Activated CD4-positive, alpha-beta memory T cell treated with anti-CD3 and anti-CD28 coated beads for 36 hours (primary cell): ENCODE data around the gene SH2D3C. TPM values are rescaled to one million over a fixed set of nuclear protein-coding genes. Genes with fewer than 3 reads are reported as not detected.

ENCODE experiments used
- CTCF ChIA-PET: fragments of 350-600 bp; sonication (Branson Sonifier 250); formaldehyde crosslinking; loops from one replicate; lab custom pipeline; 2021; ENCODE audit warnings: antibody characterized with exemption, inconsistent platforms; lab: Charles Lee
- POLR2A ChIA-PET: fragments of 350-600 bp; sonication (Branson Sonifier 250); formaldehyde crosslinking; loops from one replicate; lab custom pipeline; 2021; ENCODE audit warnings: antibody characterized with exemption; lab: Charles Lee
- DNase-seq: peaks from one replicate; pipeline ENCODE4 v3.0.0-alpha.2; 2020
- H3K27ac Mint-ChIP-seq: one replicate; pipeline ENCODE4 v1.8.0; 2021; ENCODE audit warnings: mixed read lengths
- H3K27me3 Mint-ChIP-seq: one replicate; pipeline ENCODE4 v1.8.0; 2021; ENCODE audit warnings: mixed read lengths
- H3K36me3 Mint-ChIP-seq: one replicate; pipeline ENCODE4 v1.8.0; 2021; ENCODE audit warnings: mixed read lengths
- H3K4me1 Mint-ChIP-seq: one replicate; pipeline ENCODE4 v1.8.0; 2021; ENCODE audit warnings: low read depth, mixed read lengths
- H3K4me3 Mint-ChIP-seq: one replicate; pipeline ENCODE4 v1.8.0; 2021; ENCODE audit warnings: mild to moderate bottlenecking, mixed read lengths
- H3K9me3 Mint-ChIP-seq: one replicate; pipeline ENCODE4 v1.8.0; 2021; ENCODE audit warnings: mixed read lengths
- intact Hi-C: fragments of 100-400 bp; cut with micrococcal nuclease; formaldehyde crosslinking; loops from one replicate; pipeline ENCODE4 v1.15.1; 2023
- total RNA-seq, 2 experiments: library from RNA; stranded (reverse); gene quantifications; one replicate each; pipeline ENCODE4 v1.2.3, GENCODE V29; 2021

SH2D3C gene
- total RNA-seq, 2 experiments from 2014 or later = 34.5 to 35.3 TPM

DNA sequence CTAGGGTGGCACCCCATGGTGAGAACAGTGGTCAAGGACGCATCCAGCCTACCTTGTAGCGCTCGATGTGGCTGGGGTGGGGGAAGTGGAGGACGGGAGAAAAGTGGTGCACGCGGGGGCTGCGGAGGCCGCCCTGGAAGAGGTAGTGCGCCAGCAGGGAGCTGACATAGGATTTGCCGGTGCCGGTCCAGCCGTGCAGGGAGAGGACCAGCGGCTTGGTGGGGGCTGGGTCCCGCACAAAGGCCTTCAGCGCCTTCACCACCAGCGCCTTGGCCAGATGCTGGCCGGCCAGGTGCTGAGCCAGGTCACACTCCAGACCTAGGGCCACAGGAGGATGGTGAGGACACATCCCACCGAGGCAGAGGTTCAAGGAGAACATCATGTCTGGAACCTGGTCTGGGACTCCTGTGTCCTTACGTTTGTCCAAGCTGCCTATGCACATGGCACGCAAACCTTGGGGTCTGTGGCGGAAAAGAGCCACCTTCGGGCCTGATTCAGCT is 44.2 kb downstream of the SH2D3C start:
- H3K36me3 Mint-ChIP-seq = peaks cover 8% of the 10 kb centered on the region
- no peaks in the 10 kb centered on the region for H3K27me3 Mint-ChIP-seq
- DNase-seq = no peak
- no peaks in the 10 kb centered on the region for H3K9me3 Mint-ChIP-seq
- intact Hi-C loops = loop anchor here (1.0 to 2.0 kb wide), 4 partner anchors 19 to 229 kb away; partner anchors contain the start of gene PTRH1
- peak overlapping the region; percentile 76 for H3K27ac Mint-ChIP-seq
- ChIA-PET CTCF (interaction anchor here (0.6 to 4.2 kb wide), 77 partner anchors 10 to 519 kb away, joined by 3 to 84 read pairs (median 5); partner anchors contain the start of genes BBLN, CDK9, CFAP157 and ENG), POLR2A (interaction anchor here (0.5 to 2.4 kb wide), 20 partner anchors 10 to 283 kb away, joined by 3 to 13 read pairs (median 4); partner anchors contain the start of genes CDK9, LRSAM1, PTRH1 and RPL12)
- peak overlapping the region; percentile 74 for H3K4me3 Mint-ChIP-seq
- peaks cover 12% of the 10 kb centered on the region for H3K4me1 Mint-ChIP-seq

GRCh38 chr9:127733614-127734013 is 44.9 kb downstream of the SH2D3C start:
- Mint-ChIP-seq H3K9me3 (no peaks in the 10 kb centered on the region), H3K27ac (peak overlapping the region; percentile 76), H3K36me3 (peaks cover 8% of the 10 kb centered on the region), H3K4me3 (peak overlapping the region; percentile 74), H3K27me3 (no peaks in the 10 kb centered on the region), H3K4me1 (peaks cover 12% of the 10 kb centered on the region)
- ChIA-PET CTCF (interaction anchor here (0.8 to 4.2 kb wide), 11 partner anchors 18 to 216 kb away, joined by 3 to 84 read pairs (median 14); partner anchors contain the start of genes CDK9, PTRH1 and TTC16), POLR2A (interaction anchor here (0.5 to 2.4 kb wide), 3 partner anchors 11 to 183 kb away, joined by 4 to 8 read pairs (median 6); partner anchors contain the start of gene ST6GALNAC4)
- DNase-seq = no peak
- intact Hi-C loops = loop anchor here (1.0 to 2.0 kb wide), 4 partner anchors 18 to 229 kb away; partner anchors contain the start of gene PTRH1

DNA sequence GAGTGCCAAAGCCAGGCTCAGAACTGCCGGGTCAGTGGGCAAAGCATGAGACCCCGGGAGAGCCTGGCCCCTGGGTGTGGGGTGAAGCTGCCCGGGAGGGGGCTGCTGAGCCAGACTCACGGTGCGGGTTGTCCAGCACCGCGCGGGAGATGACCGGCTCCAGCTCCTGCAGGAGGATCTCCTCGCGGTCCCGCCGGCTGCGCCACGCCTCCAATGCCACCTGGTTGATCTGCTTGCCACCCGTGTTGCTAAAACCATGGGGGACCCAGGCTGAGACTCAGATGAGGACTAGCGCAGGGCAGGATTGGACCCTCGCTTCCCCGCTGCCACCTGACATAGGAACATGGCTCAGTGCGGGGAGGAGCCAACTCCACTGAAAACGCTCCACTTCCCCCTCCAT is 46.0 kb downstream of the SH2D3C start:
- H3K9me3 Mint-ChIP-seq = no peaks in the 10 kb centered on the region
- peaks cover 12% of the 10 kb centered on the region for H3K4me1 Mint-ChIP-seq
- H3K27ac Mint-ChIP-seq = no peak overlapping the region
- POLR2A ChIA-PET = no interaction called here
- no peaks in the 10 kb centered on the region for H3K27me3 Mint-ChIP-seq
- H3K4me3 Mint-ChIP-seq = no peak overlapping the region
- DNase-seq = no peak
- intact Hi-C loops = no loop called here
- peaks cover 1% of the 10 kb centered on the region for H3K36me3 Mint-ChIP-seq
- CTCF ChIA-PET = interaction anchor here (3.8 to 4.2 kb wide), 2 partner anchors 143 to 189 kb away, joined by 46 to 57 read pairs; no protein-coding TSS in a partner anchor

DNA sequence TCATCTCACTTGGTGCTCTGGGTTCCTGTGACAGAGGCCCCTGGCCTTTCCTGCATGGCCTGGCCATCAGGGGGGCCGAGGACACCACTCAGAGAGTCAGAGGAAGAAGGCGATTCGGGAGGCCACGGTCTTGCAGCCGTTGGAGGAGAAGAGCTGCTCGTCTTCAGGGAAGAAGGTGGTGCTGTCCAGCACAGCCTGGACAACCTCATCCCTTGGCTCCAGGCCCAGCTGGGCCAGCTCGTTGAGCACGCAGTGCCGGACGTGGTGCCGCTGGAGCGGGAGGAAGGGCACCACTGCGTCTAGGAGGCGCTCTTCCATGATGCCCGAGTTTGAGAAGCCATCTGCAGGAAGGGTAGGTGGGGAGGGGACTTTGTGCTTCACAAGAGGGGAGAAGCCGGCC is 46.5 kb downstream of the SH2D3C start:
- Mint-ChIP-seq H3K4me1 (peaks cover 12% of the 10 kb centered on the region), H3K4me3 (no peak overlapping the region), H3K27ac (no peak overlapping the region), H3K9me3 (no peaks in the 10 kb centered on the region), H3K36me3 (no peaks in the 10 kb centered on the region), H3K27me3 (no peaks in the 10 kb centered on the region)
- DNase-seq = no peak
- ChIA-PET CTCF (interaction anchor here (0.6 to 4.2 kb wide), 3 partner anchors 32 to 189 kb away, joined by 3 to 57 read pairs (median 46); no protein-coding TSS in a partner anchor), POLR2A (no interaction called here)
- intact Hi-C loops = no loop called here

GRCh38 chr9:127730799-127731410 is 47.6 kb downstream of the SH2D3C start:
- Mint-ChIP-seq H3K4me1 (peaks cover 12% of the 10 kb centered on the region), H3K36me3 (no peaks in the 10 kb centered on the region), H3K4me3 (no peak overlapping the region), H3K27me3 (no peaks in the 10 kb centered on the region), H3K9me3 (no peaks in the 10 kb centered on the region), H3K27ac (no peak overlapping the region)
- POLR2A ChIA-PET = interaction anchor here (1.1 kb wide), 1 partner anchor 15 kb away, joined by 3 read pairs; the partner anchor contains the start of genes PTRH1 and TTC16
- CTCF ChIA-PET = interaction anchor here (0.6 to 0.7 kb wide), 2 partner anchors 31 to 227 kb away, joined by 3 read pairs; no protein-coding TSS in a partner anchor
- no peak for DNase-seq
- intact Hi-C loops = no loop called here

DNA sequence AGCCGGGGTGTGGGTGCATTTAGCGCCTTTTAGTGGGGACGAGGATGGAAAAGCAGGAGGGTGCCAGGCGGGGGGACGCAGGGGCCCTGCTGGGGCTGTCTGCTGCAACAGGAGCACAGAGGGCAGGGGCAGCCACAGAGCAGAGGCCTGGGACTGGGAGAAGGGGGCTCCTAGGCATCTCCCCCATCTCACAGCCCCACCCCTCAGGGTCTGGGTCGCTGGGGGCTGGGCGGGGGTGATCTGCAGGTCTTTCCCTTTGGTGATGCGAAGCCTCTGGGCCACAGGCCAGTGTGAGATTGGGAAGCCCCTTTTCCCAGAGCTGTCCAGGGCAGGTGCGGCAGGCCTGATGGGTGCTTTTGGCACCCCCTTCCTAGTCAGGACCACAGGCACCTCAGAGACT is 48.2 kb downstream of the SH2D3C start:
- H3K4me3 Mint-ChIP-seq = no peak overlapping the region
- ChIA-PET CTCF (no interaction called here), POLR2A (interaction anchor here (1.1 kb wide), 1 partner anchor 14 kb away, joined by 3 read pairs; the partner anchor contains the start of genes PTRH1 and TTC16)
- H3K36me3 Mint-ChIP-seq = no peaks in the 10 kb centered on the region
- H3K27ac Mint-ChIP-seq = no peak overlapping the region
- no peak for DNase-seq
- no peaks in the 10 kb centered on the region for H3K27me3 Mint-ChIP-seq
- intact Hi-C loops = no loop called here
- peaks cover 12% of the 10 kb centered on the region for H3K4me1 Mint-ChIP-seq
- H3K9me3 Mint-ChIP-seq = no peaks in the 10 kb centered on the region

- H3K9me3 Mint-ChIP-seq = no peaks in the 10 kb centered on the region
- ChIA-PET POLR2A (no interaction called here), CTCF (interaction anchor here (0.8 to 1.5 kb wide), 3 partner anchors 140 to 203 kb away, joined by 3 to 5 read pairs (median 3); no protein-coding TSS in a partner anchor)
- no peak overlapping the region for H3K4me3 Mint-ChIP-seq
- intact Hi-C loops = no loop called here
- H3K36me3 Mint-ChIP-seq = no peaks in the 10 kb centered on the region
- peaks cover 12% of the 10 kb centered on the region for H3K4me1 Mint-ChIP-seq
- no peaks in the 10 kb centered on the region for H3K27me3 Mint-ChIP-seq
- DNase-seq = no peak
- no peak overlapping the region for H3K27ac Mint-ChIP-seq
These were observed 48.8 kb downstream of the SH2D3C start for GRCh38 chr9:127729522-127730256.

GRCh38 chr9:127728808-127729207 is 49.7 kb downstream of the SH2D3C start:
- Mint-ChIP-seq H3K4me1 (peaks cover 4% of the 10 kb centered on the region), H3K4me3 (no peak overlapping the region), H3K27me3 (no peaks in the 10 kb centered on the region), H3K9me3 (no peaks in the 10 kb centered on the region), H3K36me3 (no peaks in the 10 kb centered on the region), H3K27ac (no peak overlapping the region)
- ChIA-PET POLR2A (no interaction called here), CTCF (interaction anchor here (0.8 to 1.5 kb wide), 3 partner anchors 139 to 202 kb away, joined by 3 to 5 read pairs (median 3); no protein-coding TSS in a partner anchor)
- no peak for DNase-seq
- intact Hi-C loops = no loop called here

GRCh38 chr9:127726871-127727270 is 51.6 kb downstream of the SH2D3C start:
- no peak overlapping the region for H3K27ac Mint-ChIP-seq
- DNase-seq = no peak
- no peak overlapping the region for H3K4me3 Mint-ChIP-seq
- ChIA-PET CTCF (no interaction called here), POLR2A (no interaction called here)
- H3K9me3 Mint-ChIP-seq = no peaks in the 10 kb centered on the region
- no peaks in the 10 kb centered on the region for H3K27me3 Mint-ChIP-seq
- H3K36me3 Mint-ChIP-seq = no peaks in the 10 kb centered on the region
- H3K4me1 Mint-ChIP-seq = no peaks in the 10 kb centered on the region
- intact Hi-C loops = loop anchor here (2.0 kb wide), 1 partner anchor 16 kb away; no protein-coding TSS in a partner anchor

DNA sequence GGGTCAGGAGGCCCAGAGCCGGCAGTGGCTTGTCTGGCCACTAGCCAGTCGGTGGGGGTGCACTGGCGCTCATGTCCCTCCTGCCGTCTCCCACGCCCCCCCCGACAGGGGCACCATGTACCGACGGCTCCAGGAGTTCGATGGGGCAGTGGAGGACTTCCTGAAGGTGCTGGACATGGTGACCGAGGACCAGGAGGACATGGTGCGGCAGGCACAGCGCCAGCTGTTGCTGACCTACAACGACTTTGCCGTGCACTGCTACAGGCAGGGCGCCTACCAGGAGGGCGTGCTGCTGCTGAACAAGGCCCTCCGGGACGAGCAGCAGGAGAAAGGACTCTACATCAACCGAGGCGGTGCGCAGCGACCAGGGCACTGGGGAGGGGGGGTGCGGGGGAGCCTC is 54.5 kb downstream of the SH2D3C start:
- intact Hi-C loops = no loop called here
- H3K4me1 Mint-ChIP-seq = peaks cover 15% of the 10 kb centered on the region
- ChIA-PET POLR2A (no interaction called here), CTCF (interaction anchor here (1.7 kb wide), 1 partner anchor 11 kb away, joined by 7 read pairs; the partner anchor contains the start of gene TOR2A)
- H3K9me3 Mint-ChIP-seq = no peaks in the 10 kb centered on the region
- no peaks in the 10 kb centered on the region for H3K27me3 Mint-ChIP-seq
- H3K4me3 Mint-ChIP-seq = no peak overlapping the region
- H3K27ac Mint-ChIP-seq = no peak overlapping the region
- DNase-seq = no peak
- no peaks in the 10 kb centered on the region for H3K36me3 Mint-ChIP-seq

DNA sequence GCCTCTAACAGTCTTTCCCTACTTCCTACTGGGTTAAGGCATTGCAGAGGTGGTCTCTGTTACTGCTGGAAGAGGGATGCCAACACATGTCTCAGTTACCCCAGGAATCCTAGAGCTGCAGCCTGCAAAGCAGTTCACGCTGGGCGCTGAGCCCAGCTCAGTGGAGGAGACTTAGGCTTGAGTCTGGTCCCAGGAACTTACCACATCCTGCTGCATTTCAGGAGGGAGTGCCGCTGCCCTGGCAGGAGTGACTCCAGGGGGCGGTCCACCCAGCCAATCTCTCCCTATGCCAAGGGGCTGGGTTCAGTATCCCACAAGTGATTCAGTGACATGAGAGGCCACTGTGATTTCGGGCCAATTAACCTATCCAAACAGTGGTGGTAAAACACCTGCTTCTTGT is 55.0 kb downstream of the SH2D3C start:
- no peaks in the 10 kb centered on the region for H3K27me3 Mint-ChIP-seq
- intact Hi-C loops = no loop called here
- POLR2A ChIA-PET = no interaction called here
- H3K4me3 Mint-ChIP-seq = no peak overlapping the region
- H3K36me3 Mint-ChIP-seq = no peaks in the 10 kb centered on the region
- peaks cover 15% of the 10 kb centered on the region for H3K4me1 Mint-ChIP-seq
- DNase-seq = no peak
- no peaks in the 10 kb centered on the region for H3K9me3 Mint-ChIP-seq
- no peak overlapping the region for H3K27ac Mint-ChIP-seq
- CTCF ChIA-PET = no interaction called here
